Amniotic stem cell (primary cell): ENCODE data around the gene LRFN2.

Source experiments
- DNase-seq: peaks from one replicate; lab custom pipeline; 2025; lab: John Stamatoyannopoulos, UW

The LRFN2 gene

DNA sequence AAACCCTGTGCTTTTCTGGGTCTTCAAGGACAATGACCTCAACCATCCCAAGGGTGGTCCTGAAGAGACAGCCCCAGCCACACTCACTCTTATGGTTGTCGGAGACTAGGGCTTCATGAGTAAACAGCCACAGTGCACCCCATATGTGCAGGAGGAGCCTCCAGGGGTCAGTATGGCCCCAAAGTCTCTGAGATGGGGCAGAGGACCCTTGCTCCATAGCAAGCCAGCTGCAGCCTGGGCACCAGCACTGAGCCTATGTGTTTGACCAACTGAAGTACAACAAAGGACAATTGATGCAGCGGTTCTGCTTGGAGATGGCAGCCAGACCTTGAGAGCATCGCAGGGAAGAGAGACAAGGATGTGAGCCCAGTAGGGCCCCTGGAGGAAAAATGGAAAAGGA is 112.2 kb downstream of the LRFN2 start:
- DNase-seq: no peak

- DNase-seq: no peak
Measured at GRCh38 chr6:40473026-40473425, 114.1 kb downstream of the LRFN2 start.

DNA sequence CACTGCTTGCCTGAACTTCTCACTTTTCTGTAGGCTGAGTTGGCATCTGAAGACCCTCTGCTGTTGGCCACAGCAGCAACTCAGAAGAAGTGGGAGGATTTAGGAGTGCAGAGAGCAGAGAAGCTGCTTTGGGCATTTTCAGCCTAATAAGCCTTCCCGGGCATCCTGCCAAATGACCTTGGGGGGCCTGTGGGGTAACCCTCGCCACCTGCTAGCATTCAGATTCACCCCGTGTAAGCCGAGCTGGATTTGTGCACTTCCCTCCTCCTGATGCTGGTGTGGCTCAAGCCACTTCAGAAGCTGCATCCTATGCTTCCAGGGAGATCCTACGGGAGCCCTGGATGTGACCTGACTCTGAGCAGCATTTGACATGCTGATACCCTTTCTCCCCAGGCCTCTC is 114.8 kb downstream of the LRFN2 start:
- no peak for DNase-seq

DNA sequence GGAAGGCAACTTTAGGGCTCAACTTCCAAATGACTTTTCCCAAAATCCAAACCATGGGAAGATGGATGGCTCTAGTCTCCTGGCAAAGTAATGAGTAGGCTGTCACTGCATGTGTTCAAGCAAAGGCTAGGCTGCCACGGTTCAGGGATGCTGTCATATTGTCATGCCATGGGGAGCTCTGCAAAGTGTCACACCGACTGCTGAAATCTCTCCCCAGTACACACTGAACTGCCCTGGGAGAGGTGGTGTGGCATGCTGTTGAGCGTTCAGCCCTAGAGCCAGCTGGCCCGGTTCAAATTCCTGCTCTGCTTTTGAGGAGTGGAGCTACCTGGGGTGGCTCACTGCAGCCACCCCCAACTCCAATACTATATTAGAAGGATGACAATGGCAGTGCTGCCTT is 115.9 kb downstream of the LRFN2 start:
- DNase-seq: no peak

DNA sequence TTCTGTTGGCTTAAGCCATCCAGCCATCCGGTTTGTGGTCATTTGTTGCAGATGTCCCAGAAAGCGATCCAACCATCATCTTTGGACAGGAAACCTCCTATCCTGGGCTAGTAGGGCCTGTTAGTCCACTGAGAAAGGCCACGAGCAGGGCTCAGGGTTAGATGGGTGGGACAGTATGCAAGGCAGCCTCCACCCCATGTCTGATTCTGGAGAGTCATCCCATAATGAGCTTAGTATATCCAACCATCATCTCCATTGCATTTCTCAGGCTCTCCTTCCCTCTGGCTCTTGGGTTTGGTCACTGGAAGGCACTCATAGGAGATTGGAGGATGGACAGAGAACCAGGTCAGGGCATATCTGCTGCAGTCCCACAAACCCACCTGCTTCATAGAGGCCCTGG is 117.8 kb downstream of the LRFN2 start:
- no peak for DNase-seq

DNA sequence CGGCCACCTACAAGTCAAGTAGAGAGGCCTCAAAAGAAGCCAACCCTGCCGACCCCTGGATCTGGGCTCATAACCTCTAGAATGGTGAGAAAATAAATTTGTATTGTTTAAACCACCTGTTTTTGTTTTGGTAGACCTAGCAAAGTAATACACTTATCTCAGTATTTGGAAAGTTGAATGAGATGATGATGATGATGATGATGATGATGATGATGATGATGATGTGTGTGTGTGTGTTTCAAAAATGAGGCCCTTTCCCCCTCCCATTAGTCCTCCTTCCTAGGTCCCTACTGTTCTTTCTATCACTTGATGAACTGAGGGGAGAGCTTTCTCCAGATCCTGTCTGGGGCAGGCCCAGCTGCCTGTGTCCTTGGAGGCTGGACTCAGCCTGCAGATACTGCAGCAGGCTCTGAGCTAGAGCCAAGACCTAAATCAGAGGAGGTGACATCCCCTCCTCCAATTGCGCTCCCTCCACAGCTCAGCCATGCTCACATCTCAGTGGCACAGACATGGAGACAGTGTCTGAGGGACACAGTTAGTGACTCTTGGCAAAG is 120.1 kb downstream of the LRFN2 start:
- no peak for DNase-seq

- no peak for DNase-seq
Measured at GRCh38 chr6:40461643-40462042, 125.5 kb downstream of the LRFN2 start.

- no peak for DNase-seq
Measured at GRCh38 chr6:40460380-40460779, 126.8 kb downstream of the LRFN2 start.

- DNase-seq: no peak
Measured at GRCh38 chr6:40457261-40457660, 129.9 kb downstream of the LRFN2 start.

GRCh38 chr6:40456390-40457013 is 130.7 kb downstream of the LRFN2 start:
- DNase-seq: no peak

GRCh38 chr6:40455686-40456389 is 131.3 kb downstream of the LRFN2 start:
- no peak for DNase-seq

DNA sequence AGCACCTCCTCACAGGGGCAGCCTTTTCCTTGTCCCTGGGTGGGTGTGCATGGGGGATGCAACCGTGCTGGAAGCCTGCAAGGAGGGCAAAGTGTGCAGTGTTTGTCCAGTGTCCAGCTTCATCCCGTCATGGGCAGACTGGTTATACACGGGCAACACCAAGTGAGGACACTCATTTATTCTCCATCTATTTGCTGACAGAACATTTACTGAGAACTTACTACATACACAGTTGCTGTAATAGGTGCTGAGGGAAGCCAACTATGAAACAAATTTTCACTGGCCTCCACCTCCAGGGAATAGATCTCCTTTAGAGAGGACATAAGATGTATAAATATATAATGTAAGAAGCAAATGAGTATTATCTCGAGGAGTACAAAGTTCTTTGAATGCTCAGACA is 136.7 kb downstream of the LRFN2 start:
- no peak for DNase-seq

DNA sequence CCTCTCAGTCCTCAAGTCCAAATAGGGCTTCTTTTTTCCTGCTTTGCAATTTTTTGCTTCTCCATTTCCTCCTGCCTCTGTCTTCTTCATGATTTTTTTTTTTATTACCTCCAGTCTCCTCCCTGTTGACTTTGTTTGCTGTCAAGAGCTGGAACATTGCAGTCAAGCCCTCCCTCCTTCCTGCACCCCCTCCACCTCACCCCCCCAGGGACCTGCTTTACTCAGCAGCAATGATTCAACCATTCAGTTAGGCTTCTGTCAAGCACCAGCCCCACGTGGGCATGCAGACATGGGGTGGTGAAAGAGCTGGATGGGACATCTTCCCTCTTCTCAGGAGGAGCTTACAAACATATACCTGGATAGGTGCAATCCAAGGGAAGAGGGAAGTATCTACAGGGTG is 142.4 kb downstream of the LRFN2 start:
- DNase-seq: no peak

DNA sequence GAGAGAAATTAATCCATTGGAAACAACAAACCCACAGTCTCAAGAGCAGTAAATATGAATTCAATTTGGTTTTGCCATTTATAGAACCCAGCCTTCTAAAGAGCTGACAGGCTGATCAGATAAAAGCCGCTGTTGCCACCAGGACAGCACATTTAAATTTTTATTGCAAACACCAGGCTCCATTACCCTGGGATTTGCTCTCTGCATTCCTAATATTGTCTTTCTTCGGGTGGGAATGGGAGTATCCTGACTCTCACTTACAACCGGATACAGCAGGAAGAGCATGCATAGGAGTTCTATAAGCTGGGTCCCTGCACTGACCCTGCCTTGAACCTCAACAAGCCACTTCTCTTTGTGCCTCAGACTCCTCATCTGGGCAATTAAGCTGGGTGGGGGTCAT is 142.9 kb downstream of the LRFN2 start:
- no peak for DNase-seq

GRCh38 chr6:40443842-40444241 is 143.3 kb downstream of the LRFN2 start:
- DNase-seq: no peak

DNA sequence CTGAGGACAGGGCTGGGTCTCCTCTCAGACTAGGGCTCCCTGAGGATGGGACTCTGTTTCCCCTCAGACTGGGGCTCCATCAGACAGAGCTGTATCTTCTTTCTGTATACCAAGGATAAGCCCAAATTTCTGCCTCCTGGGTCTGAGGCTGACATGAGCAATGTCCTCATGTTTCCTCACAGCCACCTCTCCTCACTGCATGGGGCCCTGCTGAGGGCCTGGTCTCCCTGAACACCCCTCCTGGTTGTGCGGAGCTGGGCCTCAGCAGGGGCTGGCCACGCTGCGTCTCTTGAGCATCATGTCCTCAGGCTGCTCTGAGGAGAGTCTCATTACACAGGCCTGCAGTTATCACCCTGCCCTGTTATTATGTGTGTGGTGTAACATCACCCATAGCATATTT is 144.6 kb downstream of the LRFN2 start:
- no peak for DNase-seq

DNA sequence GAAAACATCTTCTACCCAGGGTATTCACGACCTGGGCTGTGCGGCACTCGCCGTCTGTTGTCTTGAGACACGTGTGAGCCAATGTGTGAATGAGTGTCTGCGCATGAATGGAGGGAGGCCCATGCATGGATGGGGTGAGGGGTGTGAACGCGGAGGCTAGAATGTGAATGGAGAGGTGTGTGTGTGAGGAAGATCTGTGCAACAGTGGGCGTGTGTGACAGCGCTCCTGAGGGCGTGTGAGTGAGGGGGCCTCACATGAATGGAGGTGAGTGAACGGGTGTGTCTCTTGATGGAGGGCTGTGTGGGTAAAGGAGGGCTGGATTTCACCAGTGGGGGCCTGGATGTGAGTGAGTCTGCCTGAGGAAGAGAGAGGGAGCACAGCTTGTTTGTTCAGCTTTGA is 146.0 kb downstream of the LRFN2 start:
- DNase-seq: no peak

- no peak for DNase-seq
Measured at GRCh38 chr6:40440053-40440452, 147.1 kb downstream of the LRFN2 start.

- DNase-seq: no peak
Measured at GRCh38 chr6:40439026-40439800, 148.0 kb downstream of the LRFN2 start.

DNA sequence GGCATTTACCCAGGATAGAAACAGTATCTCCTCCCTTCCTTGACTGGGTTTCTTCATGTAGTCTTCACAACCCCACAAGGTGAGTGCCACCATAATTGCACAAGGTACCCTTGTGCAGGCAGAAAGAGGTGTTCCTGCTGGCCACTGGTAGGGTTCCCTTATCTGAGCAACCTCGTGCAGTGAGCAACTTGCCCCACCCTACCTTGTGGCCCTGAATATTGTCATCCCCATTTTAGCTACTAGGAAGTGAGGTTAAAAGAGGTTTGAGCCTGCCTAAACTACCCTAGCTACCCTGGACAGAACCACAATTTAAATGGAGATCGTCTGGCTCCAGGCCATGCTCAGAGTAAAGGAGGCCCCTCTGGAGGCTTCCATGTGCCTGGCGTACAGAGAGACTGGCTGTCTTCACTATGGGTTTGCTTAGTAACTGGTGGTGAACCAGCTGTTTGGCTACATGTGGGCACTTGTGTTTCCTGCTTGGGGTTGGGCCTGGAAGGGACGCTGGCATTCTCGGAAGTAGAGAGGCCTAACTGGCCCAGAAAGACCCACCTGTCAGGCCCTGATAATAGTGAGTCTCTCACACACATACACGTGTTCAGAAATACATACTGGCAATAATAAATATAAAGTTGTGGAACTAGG is 148.8 kb downstream of the LRFN2 start:
- DNase-seq: no peak

- DNase-seq: no peak
Measured at GRCh38 chr6:40437631-40438030, 149.5 kb downstream of the LRFN2 start.
